Neural cell (in vitro differentiated cells): ENCODE measurements around the gene SH2D3A. TPM values are rescaled to one million over a fixed set of nuclear protein-coding genes. Genes with fewer than 3 reads are reported as not detected.

Source experiments
- H2AFZ ChIP-seq: fragments of 200-600, 300-800 bp; sonication (generic), shearing (Covaris generic); 2 replicates; pipeline ENCODE4 v1.6.0; 2014; ENCODE audit warnings: low read depth, mild to moderate bottlenecking, antibody characterized with exemption, low read length, moderate library complexity
- H3F3A ChIP-seq: fragments of 200-600 bp; shearing (Covaris generic); 2 replicates; pipeline ENCODE4 v1.6.1; 2016; ENCODE audit warnings: mild to moderate bottlenecking, moderate library complexity, mixed read lengths, antibody characterized with exemption, low read length; ENCODE audit not compliant: insufficient read depth, poor library complexity, severe bottlenecking
- H3K27ac ChIP-seq: fragments of 200-600, 300-800 bp; sonication (generic), shearing (Covaris generic); 2 replicates; pipeline ENCODE4 v1.5.1; 2014; ENCODE audit warnings: mild to moderate bottlenecking, low read length, moderate library complexity
- H3K27me3 ChIP-seq: fragments of 300-800, 200-600 bp; sonication (generic), shearing (Covaris generic); 2 replicates; pipeline ENCODE4 v1.6.0; 2014; ENCODE audit warnings: mild to moderate bottlenecking, low read depth, low read length, moderate library complexity; ENCODE audit not compliant: insufficient read depth
- H3K36me3 ChIP-seq: fragments of 300-800, 200-600 bp; sonication (generic), shearing (Covaris generic); 2 replicates; pipeline ENCODE4 v1.5.1; 2014; ENCODE audit warnings: mild to moderate bottlenecking, antibody characterized with exemption, low read length, moderate library complexity; ENCODE audit not compliant: insufficient read depth
- H3K4me2 ChIP-seq: fragments of 300-800, 200-600 bp; sonication (generic), shearing (Covaris generic); 2 replicates; pipeline ENCODE4 v1.6.0; 2014; ENCODE audit warnings: mild to moderate bottlenecking, low read length
- H3K4me3 ChIP-seq: fragments of 300-800, 200-600 bp; sonication (generic), shearing (Covaris generic); 2 replicates; pipeline ENCODE4 v1.5.1; 2014; ENCODE audit warnings: mild to moderate bottlenecking, low read length, moderate library complexity
- H3K79me2 ChIP-seq: fragments of 200-600 bp; shearing (Covaris generic); replicated peaks from 2 replicates; pipeline ENCODE4 v1.6.0; 2014; ENCODE audit warnings: mild to moderate bottlenecking, low read length, moderate library complexity; ENCODE audit not compliant: insufficient read depth
- H3K9ac ChIP-seq: fragments of 300-800, 200-600 bp; sonication (generic), shearing (Covaris generic); 2 replicates; pipeline ENCODE4 v1.6.1; 2016; ENCODE audit warnings: mild to moderate bottlenecking, low read length, mixed read lengths
- H3K9me2 ChIP-seq: fragments of 200-600 bp; shearing (Covaris generic); 2 replicates; pipeline ENCODE4 v1.6.1; 2016; ENCODE audit warnings: mild to moderate bottlenecking, low read length, mixed read lengths; ENCODE audit not compliant: insufficient read depth
- H3K9me3 ChIP-seq: fragments of 200-600, 300-800 bp; sonication (generic), shearing (Covaris generic); 2 replicates; pipeline ENCODE4 v1.6.1; 2016; ENCODE audit warnings: mild to moderate bottlenecking, mixed run types, low read length, moderate library complexity, mixed read lengths
- H4K20me1 ChIP-seq: fragments of 200-600 bp; shearing (Covaris generic); 2 replicates; pipeline ENCODE4 v1.6.1; 2016; ENCODE audit warnings: mild to moderate bottlenecking, mixed run types; ENCODE audit not compliant: insufficient read depth
- EP300 ChIP-seq: fragments of 450-650 bp; conservative IDR thresholded peaks from 2 replicates; pipeline ENCODE4 v1.6.1; 2014; ENCODE audit warnings: antibody characterized with exemption, mild to moderate bottlenecking, moderate library complexity; ENCODE audit not compliant: poor library complexity, severe bottlenecking
- EZH2 ChIP-seq: fragments of 200-600, 300-800 bp; shearing (Covaris generic), sonication (generic); IDR thresholded peaks from 2 replicates; pipeline ENCODE4 v1.6.1; 2014; ENCODE audit warnings: antibody characterized with exemption, low read length, borderline replicate concordance, mild to moderate bottlenecking; ENCODE audit not compliant: insufficient read depth, poor library complexity, severe bottlenecking
- MXI1 ChIP-seq: fragments of 450-650 bp; conservative IDR thresholded peaks from 2 replicates; pipeline ENCODE4 v1.6.1; 2014; ENCODE audit warnings: antibody characterized with exemption, mild to moderate bottlenecking; ENCODE audit not compliant: poor library complexity, severe bottlenecking
- POLR2AphosphoS5 ChIP-seq: IDR thresholded peaks from 2 replicates; pipeline ENCODE4 v1.6.1; 2012
- RAD21 ChIP-seq: fragments of 450-650 bp; conservative IDR thresholded peaks from 2 replicates; pipeline ENCODE4 v1.6.1; 2014; ENCODE audit warnings: antibody characterized with exemption, mild to moderate bottlenecking, moderate library complexity
- SMC3 ChIP-seq: fragments of 450-650 bp; conservative IDR thresholded peaks from 2 replicates; pipeline ENCODE4 v1.6.1; 2014; ENCODE audit warnings: antibody characterized with exemption, mild to moderate bottlenecking, moderate library complexity; ENCODE audit not compliant: poor library complexity
- TAF1 ChIP-seq: IDR thresholded peaks from 2 replicates; pipeline ENCODE4 v1.6.1; 2012; ENCODE audit warnings: low read depth
- polyA plus RNA-seq: library from polyadenylated mRNA; depleted of rRNA; stranded (reverse); fragments of >200 nt; gene quantifications from 2 replicates; pipeline ENCODE4 v1.2.3, GENCODE V29; 2014
- TF ChIP-seq, protein P1 (sequence below): fragments of 450-650 bp; IDR thresholded peaks from 2 replicates; pipeline ENCODE4 v1.5.1; 2014; ENCODE audit warnings: antibody characterized with exemption, mild to moderate bottlenecking, moderate library complexity; ENCODE audit not compliant: poor library complexity, severe bottlenecking
- TF ChIP-seq, protein P2 (sequence below): IDR thresholded peaks from 2 replicates; pipeline ENCODE4 v1.6.1; 2012; ENCODE audit warnings: borderline replicate concordance

Gene SH2D3A
- polyA plus RNA-seq, 1 donor from 2014 or later, result 3.6 TPM

DNA sequence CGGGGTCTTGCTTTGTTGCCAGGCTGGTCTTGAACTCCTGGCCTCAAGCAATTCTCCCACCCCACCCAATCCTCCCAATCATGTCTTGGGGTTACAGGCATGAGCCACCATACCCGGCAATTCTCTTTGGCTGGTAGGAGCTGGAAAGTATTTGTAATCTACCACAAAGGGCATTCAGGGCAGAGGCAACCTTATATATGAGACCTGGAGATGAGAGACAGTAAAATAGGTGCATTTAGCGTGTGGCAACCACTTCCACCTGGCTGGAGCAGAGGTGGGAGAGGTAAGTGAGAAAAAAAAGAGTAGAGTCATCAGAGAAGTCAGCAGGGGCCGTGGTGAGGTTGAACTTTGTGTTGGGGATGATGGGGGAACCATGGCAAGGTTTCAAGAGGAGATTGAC is 42.0 kb upstream of the SH2D3A start:
- no peaks in the 10 kb centered on the region for H3K79me2 ChIP-seq
- no peak overlapping the region for H3K4me2 ChIP-seq
- no peaks in the 10 kb centered on the region for H3K9me3 ChIP-seq
- H3K9me2 ChIP-seq, result no peaks in the 10 kb centered on the region
- H2AFZ ChIP-seq, result no peak overlapping the region
- H3K27ac ChIP-seq, result no peak overlapping the region
- H3K36me3 ChIP-seq, result no peaks in the 10 kb centered on the region
- no peaks in the 10 kb centered on the region for H4K20me1 ChIP-seq
- no peaks in the 10 kb centered on the region for H3K27me3 ChIP-seq
- no peaks in the 10 kb centered on the region for H3F3A ChIP-seq
- TF ChIP-seq, protein P1, sequence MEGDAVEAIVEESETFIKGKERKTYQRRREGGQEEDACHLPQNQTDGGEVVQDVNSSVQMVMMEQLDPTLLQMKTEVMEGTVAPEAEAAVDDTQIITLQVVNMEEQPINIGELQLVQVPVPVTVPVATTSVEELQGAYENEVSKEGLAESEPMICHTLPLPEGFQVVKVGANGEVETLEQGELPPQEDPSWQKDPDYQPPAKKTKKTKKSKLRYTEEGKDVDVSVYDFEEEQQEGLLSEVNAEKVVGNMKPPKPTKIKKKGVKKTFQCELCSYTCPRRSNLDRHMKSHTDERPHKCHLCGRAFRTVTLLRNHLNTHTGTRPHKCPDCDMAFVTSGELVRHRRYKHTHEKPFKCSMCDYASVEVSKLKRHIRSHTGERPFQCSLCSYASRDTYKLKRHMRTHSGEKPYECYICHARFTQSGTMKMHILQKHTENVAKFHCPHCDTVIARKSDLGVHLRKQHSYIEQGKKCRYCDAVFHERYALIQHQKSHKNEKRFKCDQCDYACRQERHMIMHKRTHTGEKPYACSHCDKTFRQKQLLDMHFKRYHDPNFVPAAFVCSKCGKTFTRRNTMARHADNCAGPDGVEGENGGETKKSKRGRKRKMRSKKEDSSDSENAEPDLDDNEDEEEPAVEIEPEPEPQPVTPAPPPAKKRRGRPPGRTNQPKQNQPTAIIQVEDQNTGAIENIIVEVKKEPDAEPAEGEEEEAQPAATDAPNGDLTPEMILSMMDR, result no peak
- TF ChIP-seq POLR2AphosphoS5 (no peak), MXI1 (no peak), EP300 (no peak), TAF1 (no peak), RAD21 (no peak), EZH2 (no peak), SMC3 (no peak)
- TF ChIP-seq, protein P2, sequence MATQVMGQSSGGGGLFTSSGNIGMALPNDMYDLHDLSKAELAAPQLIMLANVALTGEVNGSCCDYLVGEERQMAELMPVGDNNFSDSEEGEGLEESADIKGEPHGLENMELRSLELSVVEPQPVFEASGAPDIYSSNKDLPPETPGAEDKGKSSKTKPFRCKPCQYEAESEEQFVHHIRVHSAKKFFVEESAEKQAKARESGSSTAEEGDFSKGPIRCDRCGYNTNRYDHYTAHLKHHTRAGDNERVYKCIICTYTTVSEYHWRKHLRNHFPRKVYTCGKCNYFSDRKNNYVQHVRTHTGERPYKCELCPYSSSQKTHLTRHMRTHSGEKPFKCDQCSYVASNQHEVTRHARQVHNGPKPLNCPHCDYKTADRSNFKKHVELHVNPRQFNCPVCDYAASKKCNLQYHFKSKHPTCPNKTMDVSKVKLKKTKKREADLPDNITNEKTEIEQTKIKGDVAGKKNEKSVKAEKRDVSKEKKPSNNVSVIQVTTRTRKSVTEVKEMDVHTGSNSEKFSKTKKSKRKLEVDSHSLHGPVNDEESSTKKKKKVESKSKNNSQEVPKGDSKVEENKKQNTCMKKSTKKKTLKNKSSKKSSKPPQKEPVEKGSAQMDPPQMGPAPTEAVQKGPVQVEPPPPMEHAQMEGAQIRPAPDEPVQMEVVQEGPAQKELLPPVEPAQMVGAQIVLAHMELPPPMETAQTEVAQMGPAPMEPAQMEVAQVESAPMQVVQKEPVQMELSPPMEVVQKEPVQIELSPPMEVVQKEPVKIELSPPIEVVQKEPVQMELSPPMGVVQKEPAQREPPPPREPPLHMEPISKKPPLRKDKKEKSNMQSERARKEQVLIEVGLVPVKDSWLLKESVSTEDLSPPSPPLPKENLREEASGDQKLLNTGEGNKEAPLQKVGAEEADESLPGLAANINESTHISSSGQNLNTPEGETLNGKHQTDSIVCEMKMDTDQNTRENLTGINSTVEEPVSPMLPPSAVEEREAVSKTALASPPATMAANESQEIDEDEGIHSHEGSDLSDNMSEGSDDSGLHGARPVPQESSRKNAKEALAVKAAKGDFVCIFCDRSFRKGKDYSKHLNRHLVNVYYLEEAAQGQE, result no peak
- H3K9ac ChIP-seq, result no peak overlapping the region
- no peak overlapping the region for H3K4me3 ChIP-seq

DNA sequence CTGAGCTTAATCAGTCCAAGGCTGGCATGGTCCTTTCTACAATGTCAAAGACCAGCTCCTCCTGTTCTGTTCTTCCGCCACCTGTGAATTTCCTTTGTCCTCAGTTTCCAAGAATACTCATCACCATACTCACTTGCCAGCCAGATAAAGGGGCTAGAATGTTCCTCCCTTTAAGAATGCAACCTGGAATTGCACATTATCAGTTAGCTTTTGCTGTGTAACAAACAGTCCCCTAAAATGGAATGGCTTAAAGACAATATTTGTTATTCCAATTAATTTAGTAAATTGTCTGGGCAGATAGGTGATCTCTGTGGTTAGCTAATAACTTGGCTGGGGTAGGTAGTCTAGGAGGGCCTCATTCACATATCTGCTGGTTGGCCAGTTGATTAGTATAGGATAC is 41.3 kb upstream of the SH2D3A start:
- Histone ChIP-seq H3F3A (no peaks in the 10 kb centered on the region), H2AFZ (no peak overlapping the region), H3K27me3 (no peaks in the 10 kb centered on the region), H3K79me2 (no peaks in the 10 kb centered on the region), H3K9me2 (no peaks in the 10 kb centered on the region), H3K9me3 (no peaks in the 10 kb centered on the region), H4K20me1 (no peaks in the 10 kb centered on the region), H3K4me3 (no peak overlapping the region), H3K27ac (no peak overlapping the region), H3K4me2 (no peak overlapping the region), H3K36me3 (no peaks in the 10 kb centered on the region), H3K9ac (no peak overlapping the region)
- TF ChIP-seq MXI1, result no peak
- TF ChIP-seq, protein P2, result no peak
- TF ChIP-seq RAD21, result no peak
- TF ChIP-seq EP300, result no peak
- TF ChIP-seq SMC3, result no peak
